HG02870 (cell line): ENCODE results near the gene PRKCA.

Source experiments
- ATAC-seq: cut with Tn5 transposase; IDR thresholded peaks from one replicate; pipeline ENCODE4 v1.9.1; 2021; ENCODE audit warnings: mild to moderate bottlenecking, moderate library complexity; ENCODE audit not compliant: unreplicated experiment

Gene PRKCA

GRCh38 chr17:66667491-66668030 lies 365.1 kb downstream of the PRKCA start:
- ATAC-seq, result no peak

DNA sequence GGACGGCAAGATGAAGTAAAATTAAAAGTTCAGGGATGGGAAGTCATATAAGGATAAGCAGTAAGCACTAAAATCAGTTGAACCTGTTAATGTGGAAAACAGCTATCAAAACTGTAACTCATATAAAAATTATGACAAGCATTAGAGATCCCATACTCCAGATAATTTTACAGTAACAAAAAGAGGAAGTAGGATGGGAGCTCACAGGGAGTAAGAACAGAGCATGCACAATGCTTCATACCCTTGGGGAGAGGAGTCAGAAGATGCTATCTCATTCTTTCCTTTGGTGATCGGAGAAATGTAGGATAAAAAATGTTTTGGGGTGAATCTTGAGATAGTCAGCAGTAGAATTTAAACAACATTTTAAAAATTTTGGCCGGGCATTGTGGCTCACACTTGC lies 367.8 kb downstream of the PRKCA start:
- no peak for ATAC-seq

DNA sequence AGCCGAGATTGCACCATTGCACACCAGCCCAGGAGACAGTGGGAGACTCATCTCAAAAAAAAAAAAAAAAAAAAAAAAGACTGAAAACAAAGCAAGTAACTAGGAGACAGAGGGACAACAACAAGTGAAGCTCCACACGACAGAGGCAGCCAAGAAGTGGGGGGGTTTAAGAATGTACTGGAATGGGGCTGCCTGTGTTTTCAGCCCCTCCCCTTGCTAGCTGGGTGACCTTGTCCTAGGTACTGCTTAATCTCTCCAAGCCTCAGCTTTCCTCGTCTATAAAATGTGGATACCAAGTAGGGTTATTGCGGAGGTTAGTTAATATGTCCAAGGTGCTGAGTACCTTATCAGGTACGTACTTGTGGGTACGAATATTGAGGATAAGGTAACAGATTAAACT lies 368.7 kb downstream of the PRKCA start:
- ATAC-seq, result no peak

DNA sequence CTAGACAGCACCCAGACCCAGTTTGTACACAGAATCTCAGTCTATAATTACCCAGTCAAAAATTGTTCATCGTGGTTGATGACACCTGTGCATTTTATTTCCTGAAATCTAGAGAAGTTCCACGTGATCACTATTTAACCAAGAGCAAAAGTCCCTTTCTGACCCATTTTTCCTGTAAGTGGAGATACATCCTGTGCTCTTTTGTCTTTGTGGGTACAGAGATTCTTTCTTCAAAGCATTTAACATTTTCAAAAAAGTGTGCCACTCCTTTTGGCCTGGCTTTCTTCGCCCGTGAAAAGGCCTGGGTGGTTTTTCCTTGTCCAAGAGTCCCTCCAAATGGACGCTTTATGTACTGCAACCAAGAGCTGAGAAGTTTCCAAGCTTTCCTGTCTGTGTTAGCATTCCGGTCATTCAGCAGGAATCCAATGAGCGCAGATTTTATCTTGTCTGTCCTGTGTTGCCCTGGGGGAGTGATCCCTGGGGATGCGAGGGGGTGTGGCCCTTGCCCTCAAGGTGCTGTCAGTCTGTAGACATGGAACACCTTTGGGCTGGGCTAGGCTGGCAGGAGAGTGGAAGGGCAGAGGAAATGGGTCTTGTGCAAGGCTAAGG lies 371.4 kb downstream of the PRKCA start:
- no peak for ATAC-seq

DNA sequence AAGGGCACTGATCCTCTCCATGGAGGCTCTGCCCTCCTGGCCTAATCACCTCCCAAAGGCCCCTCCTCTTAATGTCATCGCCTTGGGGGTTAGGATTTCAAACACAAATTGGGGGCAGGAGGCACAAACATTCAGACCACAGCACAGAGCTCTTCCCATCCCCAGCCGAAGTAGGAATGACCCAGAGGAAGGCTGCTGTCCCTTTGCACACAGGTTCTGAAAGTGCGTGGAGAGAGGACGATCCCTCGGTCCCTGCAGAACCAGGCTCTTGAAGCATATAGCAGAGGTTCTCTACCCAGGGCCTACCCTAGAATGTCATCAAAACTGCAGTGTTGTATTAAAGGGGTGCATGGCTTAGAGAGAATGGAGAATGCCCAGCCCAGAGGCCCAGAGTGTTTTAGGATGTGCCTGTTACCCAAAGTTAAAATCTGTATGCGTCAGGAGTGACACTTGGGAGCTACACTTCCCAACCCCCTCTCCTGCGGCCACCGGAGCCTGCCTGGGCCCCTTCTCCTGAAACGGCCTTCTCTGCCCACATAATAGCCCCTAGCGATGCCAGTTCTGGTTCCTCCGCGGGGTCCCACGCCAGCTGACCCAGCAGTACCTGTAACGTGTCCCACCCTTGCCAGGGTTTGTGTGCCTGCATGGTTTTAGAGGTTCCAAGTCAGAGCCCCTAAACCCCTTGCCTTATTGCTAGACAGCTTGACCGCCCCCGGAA lies 373.0 kb downstream of the PRKCA start:
- ATAC-seq, result no peak

GRCh38 chr17:66675991-66676371 lies 373.6 kb downstream of the PRKCA start:
- ATAC-seq, result no peak

DNA sequence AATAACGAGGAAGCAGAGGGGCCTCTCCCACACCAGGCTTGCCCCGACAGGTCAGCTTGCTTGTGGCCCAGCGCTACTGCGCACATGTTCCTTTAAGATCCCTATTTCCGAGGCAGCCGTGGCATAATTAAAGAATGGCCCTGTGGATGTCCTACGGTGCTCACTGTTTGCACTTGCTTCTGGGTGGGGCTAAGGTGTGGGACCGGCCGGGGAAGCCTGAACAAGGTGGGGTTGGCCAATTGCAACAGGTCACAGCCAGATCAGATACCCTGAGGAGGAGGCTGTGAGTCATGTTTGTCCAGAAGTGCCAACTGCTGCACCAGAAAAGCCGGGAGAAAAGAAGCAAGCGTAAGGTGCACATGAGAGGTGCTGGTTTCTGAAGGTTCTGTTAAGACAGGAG lies 374.0 kb downstream of the PRKCA start:
- no peak for ATAC-seq

- no peak for ATAC-seq
Observed at GRCh38 chr17:66677201-66677981, 375.0 kb downstream of the PRKCA start.

- no peak for ATAC-seq
Observed at GRCh38 chr17:66678061-66678460, 375.6 kb downstream of the PRKCA start.

- no peak for ATAC-seq
Observed at GRCh38 chr17:66678827-66679226, 376.4 kb downstream of the PRKCA start.

DNA sequence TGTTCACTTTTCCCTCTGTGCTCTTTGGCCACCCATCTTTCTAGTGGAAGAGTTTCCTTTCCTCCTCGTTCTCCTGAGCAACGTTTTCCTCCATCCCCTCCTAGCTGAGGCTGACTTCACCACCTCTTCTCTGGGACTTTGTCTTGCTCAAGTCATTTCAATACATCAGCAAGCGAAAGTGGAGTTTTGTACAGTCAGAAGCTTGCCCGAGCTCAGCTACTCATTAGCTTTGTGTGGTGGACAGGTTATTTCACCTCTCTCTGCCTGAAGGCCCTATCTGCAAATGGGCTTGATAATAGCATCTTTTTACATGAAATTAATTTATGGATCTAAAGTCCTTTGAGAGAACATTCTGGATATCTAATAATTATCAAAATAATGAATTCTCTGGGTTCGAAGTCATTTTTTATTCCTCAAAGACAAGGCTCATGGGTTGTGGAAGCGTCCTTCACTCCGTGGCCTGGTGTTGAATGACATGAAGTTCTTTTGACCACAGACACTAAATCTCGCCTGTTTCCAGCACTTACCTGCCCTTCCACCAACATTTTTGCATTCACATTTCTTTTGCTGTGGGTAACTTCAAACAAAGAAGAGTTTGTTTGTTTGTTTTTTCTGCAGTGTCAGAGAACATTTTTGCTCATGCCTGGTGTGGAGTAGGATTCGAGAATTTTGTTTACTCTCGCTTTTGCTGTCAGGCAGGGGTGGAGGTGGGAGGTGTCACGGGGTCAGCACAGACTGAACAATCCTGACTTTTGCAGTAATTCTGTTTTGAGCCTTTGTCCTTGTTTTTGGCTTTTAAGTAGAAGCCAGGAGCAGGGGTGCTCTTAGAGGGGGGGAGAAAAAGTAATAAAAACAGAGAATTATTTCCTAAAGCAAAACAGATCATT lies 377.5 kb downstream of the PRKCA start:
- ATAC-seq, result no peak

- ATAC-seq, result no peak
Observed at GRCh38 chr17:66682283-66682682, 379.9 kb downstream of the PRKCA start.

GRCh38 chr17:66684261-66684660 lies 381.8 kb downstream of the PRKCA start:
- ATAC-seq, result no peak

DNA sequence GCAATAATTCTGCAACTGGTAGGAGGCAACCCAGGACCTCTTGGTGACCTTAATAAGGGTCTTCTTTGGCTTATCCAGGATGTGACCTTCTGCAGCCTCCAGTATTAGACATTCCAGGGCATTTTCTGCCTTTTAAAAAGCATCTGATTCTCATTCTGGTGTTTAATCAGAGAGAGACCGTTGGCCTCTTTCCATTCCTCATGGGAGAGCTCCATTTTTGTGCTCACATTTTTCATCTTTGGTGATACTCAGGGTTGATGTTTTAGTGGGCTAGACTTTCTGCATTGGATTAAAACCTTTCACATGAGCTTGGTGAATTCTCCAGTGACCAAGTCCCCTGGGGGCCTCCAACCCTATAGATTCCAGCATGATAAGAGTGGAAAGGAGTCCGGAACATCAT lies 382.3 kb downstream of the PRKCA start:
- no peak for ATAC-seq

DNA sequence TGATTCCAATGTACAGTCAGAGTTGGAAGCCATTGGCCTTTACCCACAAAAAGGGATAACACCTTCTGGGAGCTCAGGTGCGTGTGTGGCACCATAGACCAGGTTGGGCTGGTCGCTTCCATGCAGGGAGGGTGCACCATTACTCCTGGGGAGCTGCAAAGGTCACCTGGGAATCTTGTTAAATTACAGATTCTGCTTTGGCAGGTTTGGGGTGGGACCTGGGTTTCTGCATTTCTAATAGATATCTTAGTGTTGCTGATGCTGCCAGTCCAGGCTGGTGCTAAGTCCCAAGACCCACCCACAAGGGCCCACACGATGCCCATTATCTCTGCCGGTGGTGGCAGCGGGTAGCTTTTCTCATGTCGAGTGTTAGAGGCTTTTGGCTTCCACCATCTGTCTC lies 384.2 kb downstream of the PRKCA start:
- no peak for ATAC-seq

DNA sequence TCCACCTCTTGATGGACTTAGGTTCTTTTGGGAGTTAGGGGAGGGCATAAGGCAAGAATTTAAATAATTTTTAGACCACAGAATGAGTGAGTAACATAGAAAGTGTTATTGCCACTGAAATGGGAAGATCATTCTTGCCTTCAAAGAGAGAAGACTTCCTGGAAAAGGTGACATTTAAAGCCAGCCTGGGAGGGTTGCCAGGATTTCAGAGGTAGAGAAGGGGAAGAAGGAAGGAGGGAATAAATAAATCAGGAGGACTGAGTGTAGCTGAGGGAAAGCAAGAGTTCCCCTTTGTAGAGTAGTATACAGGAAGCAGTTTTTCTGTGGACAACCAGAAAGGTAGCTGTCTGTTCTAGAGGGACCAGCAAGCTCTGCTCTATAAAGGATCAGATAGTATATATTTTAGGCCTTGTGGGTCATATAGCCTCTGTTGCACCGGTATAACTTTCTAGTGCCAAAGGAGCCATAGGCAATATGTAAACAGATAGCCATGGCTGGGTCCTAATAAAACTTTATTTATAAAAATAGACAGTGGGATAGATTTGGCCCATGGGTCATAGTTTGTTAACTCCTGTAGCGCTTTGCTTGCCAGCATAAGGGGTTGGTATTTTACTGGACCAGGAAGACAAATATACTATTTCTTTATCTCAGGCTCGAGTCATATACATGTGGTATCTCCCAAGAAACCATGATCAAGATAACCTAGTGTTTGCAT lies 385.3 kb downstream of the PRKCA start:
- ATAC-seq, result no peak

DNA sequence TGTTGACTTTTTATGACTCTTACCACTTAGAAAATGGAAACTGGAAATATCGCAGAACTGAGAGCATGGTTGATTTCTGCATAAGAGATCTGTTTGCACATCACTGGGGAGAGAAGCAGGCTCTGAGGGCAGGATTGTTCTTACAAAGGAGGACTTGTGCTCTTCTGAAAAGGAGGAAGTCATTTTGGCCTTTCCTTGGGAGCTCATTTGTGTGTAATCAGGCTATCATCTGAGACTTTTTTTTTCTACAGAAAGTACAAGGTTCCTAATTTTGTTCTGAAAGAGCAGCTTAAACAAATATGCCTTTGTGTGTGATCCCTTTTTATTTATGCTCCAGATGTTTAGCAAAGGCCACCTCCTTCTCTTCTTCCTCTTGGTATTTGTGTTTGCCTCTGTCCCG lies 386.8 kb downstream of the PRKCA start:
- ATAC-seq, result no peak

GRCh38 chr17:66690166-66690565 lies 387.8 kb downstream of the PRKCA start:
- ATAC-seq, result no peak

DNA sequence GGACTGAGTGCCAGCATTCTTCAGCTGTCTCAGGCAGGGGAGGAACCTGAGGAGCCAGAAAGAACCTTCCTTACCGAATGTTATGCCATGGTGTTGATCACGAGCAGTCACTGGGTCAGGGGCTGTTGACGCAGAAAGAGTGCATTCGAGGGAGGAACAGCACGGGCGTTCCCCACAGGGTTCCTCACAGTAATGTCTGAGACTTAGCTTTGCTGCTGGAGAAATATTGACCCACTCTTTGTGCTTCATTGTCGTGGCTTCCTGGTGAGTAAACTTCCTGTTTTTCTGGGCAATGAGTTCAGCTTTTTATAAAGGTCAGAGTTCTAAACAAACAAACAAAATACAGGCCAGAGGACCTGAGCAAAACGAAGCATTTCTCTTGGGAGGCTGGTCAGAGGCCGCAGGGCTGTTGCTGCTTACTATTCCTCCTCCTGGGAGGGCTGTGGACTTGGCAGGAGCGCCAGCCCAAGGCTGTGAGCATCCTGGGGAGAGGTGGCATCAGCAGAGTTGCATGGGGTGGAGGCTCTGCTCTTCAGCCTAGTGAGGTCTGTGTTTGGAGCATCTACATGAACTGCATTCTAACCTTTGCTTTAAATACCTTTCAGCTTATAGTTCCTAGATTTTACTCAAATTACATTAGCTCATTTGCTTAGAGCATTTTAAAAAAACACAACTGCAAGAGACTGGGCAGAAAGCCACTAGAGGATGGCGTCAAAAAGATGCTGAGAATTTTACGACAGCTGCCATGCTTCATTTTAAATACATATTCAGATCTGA lies 389.4 kb downstream of the PRKCA start:
- ATAC-seq, result no peak

DNA sequence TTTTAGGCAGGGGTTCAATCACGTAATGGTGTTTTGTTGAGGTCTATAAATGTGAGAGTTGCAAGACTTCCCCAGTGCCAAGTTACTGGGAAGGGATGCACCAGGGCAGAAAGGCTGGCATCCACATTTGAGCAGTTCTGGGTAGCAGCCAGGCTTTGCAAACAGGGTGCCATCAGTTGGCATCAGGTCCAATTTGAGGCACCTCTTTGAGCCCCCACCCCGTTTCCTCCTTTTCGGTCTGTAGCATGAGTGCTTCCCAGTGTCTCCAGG lies 389.9 kb downstream of the PRKCA start:
- ATAC-seq, result no peak
